Upper lobe of left lung (tissue), 4 donors: ENCODE data around the gene MMP19.

Experiments
- CTCF ChIP-seq, 6 experiments: fragments of 450-650 bp in 4 of 6; fragments of 200-600 bp in 2 of 6; sonication (generic) in 2 of 6; IDR thresholded peaks; one replicate each; pipeline ENCODE4 v1.5.1; 2016 to 2019; ENCODE audit warnings: antibody characterized with exemption in 6 of 6
- EP300 ChIP-seq, 4 donors: sonication (generic); formaldehyde crosslinking; IDR thresholded peaks; one replicate each; pipeline ENCODE4 v1.5.1; 2017; ENCODE audit warnings: antibody characterized with exemption in 4 of 4, control low read depth in 2 of 4
- POLR2A ChIP-seq, 4 donors: fragments of 450-650 bp; IDR thresholded peaks; one replicate each; pipeline ENCODE4 v1.5.1; 2016 to 2017; ENCODE audit warnings: antibody characterized with exemption in 4 of 4, mild to moderate bottlenecking in 2 of 4

GRCh38 chr12:55789171-55789570 lies 53.6 kb downstream of the MMP19 start:
- no peak for TF ChIP-seq POLR2A (IDR thresholded peaks at IDR 0.05)
- no peak for TF ChIP-seq CTCF (IDR thresholded peaks at IDR 0.05)
- TF ChIP-seq EP300 (IDR thresholded peaks at IDR 0.05): no peak
